Large intestine (tissue), 12 donors: ENCODE data around the gene SMPDL3B. TPM values are rescaled to one million over a fixed set of nuclear protein-coding genes. Genes with fewer than 3 reads are reported as not detected.

Experiments used
- DNase-seq, 2 donors: peaks; one replicate each; pipeline versions ENCODE4 v3.0.0 to v3.0.0-alpha.2; 2013
- H3K27ac ChIP-seq: one replicate; pipeline ENCODE4 v1.5.1; 2013; ENCODE audit warnings: low read length
- H3K27me3 ChIP-seq: 2 replicates; pipeline ENCODE4 v1.6.1; 2013; ENCODE audit warnings: low read length; ENCODE audit not compliant: control insufficient read depth, insufficient read depth
- H3K36me3 ChIP-seq: 2 replicates; pipeline ENCODE4 v1.6.1; 2013; ENCODE audit warnings: low read length; ENCODE audit not compliant: control insufficient read depth, insufficient read depth
- H3K4me1 ChIP-seq: one replicate; pipeline ENCODE4 v1.6.1; 2013; ENCODE audit warnings: low read length; ENCODE audit not compliant: control insufficient read depth, insufficient read depth
- H3K4me3 ChIP-seq: one replicate; pipeline ENCODE4 v1.5.1; 2013; ENCODE audit warnings: low read length
- H3K9me3 ChIP-seq: one replicate; pipeline ENCODE4 v1.6.1; 2013; ENCODE audit warnings: mild to moderate bottlenecking, low read depth, low read length, moderate library complexity; ENCODE audit not compliant: control insufficient read depth
- WGBS: methylation state at CpG from one replicate; pipeline ENCODE4 v1.1.5; 2013; ENCODE audit warnings: low lambda C conversion rate; ENCODE audit not compliant: insufficient coverage; 5-methylcytosine and 5-hydroxymethylcytosine counted together
- long read RNA-seq, 11 donors: transcript quantifications; one replicate each; lab custom pipeline, GENCODE V29; 2026
- polyA plus RNA-seq: library from polyadenylated mRNA; unstranded; fragments of 120-200 nt; gene quantifications from one replicate; pipeline ENCODE4 v1.2.1, GENCODE V29; 2013

The SMPDL3B gene, protein sequence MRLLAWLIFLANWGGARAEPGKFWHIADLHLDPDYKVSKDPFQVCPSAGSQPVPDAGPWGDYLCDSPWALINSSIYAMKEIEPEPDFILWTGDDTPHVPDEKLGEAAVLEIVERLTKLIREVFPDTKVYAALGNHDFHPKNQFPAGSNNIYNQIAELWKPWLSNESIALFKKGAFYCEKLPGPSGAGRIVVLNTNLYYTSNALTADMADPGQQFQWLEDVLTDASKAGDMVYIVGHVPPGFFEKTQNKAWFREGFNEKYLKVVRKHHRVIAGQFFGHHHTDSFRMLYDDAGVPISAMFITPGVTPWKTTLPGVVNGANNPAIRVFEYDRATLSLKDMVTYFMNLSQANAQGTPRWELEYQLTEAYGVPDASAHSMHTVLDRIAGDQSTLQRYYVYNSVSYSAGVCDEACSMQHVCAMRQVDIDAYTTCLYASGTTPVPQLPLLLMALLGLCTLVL
- 17.0 TPM for polyA plus RNA-seq
- long read RNA-seq, donor 1, partial matches to known transcripts: 0 of 4 reads
- long read RNA-seq, donor 1, other reads (novel, unspliced or antisense): 0 of 4 reads
- long read RNA-seq, donor 2, transcript SMPDL3B-202 (8 exons, 1,878 nt): major isoform, 15 of 38 reads
- long read RNA-seq, donor 2, partial matches to known transcripts: 23 of 38 reads
- long read RNA-seq, donor 2, other reads (novel, unspliced or antisense): 0 of 38 reads
- long read RNA-seq, donor 3: 0 reads
- long read RNA-seq, donor 4: 0 reads
- long read RNA-seq, donor 5, partial matches to known transcripts: 0 of 1 reads
- long read RNA-seq, donor 5, other reads (novel, unspliced or antisense): 0 of 1 reads
- long read RNA-seq, donor 6, transcript SMPDL3B-202 (8 exons, 1,878 nt): major isoform, 7 of 8 reads
- long read RNA-seq, donor 6, partial matches to known transcripts: 0 of 8 reads
- long read RNA-seq, donor 6, other reads (novel, unspliced or antisense): 0 of 8 reads
- long read RNA-seq, donor 7, partial matches to known transcripts: 6 of 7 reads
- long read RNA-seq, donor 7, other reads (novel, unspliced or antisense): 0 of 7 reads
- long read RNA-seq, donor 8, transcript SMPDL3B-202 (8 exons, 1,878 nt): major isoform, 10 of 20 reads
- long read RNA-seq, donor 8, partial matches to known transcripts: 10 of 20 reads
- long read RNA-seq, donor 8, other reads (novel, unspliced or antisense): 0 of 20 reads
- long read RNA-seq, donor 9, partial matches to known transcripts: 5 of 9 reads
- long read RNA-seq, donor 9, other reads (novel, unspliced or antisense): 0 of 9 reads
- long read RNA-seq, donor 10, transcript SMPDL3B-202 (8 exons, 1,878 nt): major isoform, 8 of 14 reads
- long read RNA-seq, donor 10, partial matches to known transcripts: 6 of 14 reads
- long read RNA-seq, donor 10, other reads (novel, unspliced or antisense): 0 of 14 reads
- long read RNA-seq, donor 11, partial matches to known transcripts: 0 of 4 reads
- long read RNA-seq, donor 11, other reads (novel, unspliced or antisense): 0 of 4 reads

DNA sequence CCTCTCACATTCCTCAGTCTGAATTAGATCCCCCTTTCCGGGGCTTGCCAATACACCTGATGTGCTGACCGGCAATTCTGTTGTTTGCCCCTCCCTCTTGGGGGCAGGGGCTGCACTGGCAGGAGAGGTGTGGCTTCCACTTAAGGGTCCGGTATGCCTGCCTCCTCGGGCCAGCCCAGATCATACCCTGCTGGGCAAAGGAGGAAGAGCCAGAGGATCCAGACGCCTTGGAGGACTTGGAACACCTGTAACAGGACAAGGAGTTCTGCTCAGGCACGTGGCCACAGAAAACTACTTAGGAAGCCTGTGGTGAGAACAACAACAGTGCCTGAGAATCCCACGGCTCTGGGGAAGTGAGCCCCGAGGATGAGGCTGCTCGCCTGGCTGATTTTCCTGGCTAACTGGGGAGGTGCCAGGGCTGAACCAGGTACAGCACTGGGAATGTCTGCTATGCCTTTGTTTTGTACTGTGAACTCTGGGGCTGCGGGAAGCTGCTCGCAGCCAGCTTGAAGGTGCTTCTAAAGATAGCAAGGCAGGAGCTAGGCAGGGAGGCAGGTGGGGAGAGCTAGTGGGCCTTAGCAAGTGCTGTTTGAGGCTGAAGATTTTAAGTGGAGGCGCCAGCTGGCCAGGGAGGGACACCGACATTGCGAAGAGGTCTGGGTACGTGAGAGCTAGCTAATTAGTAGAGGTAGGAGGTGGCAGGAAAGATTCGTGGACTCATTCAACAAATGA is at the start of gene SMPDL3B:
SMPDL3B (plus strand) TSS at position 183 of the 732 bp plus-strand sequence; CDS start at position 367, 184 bp downstream.
- H3K4me3 ChIP-seq: peak within 1 kb of the TSS; percentile 36
- H3K27ac ChIP-seq: peak within 1 kb of the TSS; percentile 61
- DNase-seq: peak; percentile 68 to 83
- peaks cover 8% of the 10 kb centered on the region for H3K4me1 ChIP-seq
- WGBS: no CpG with 5 or more reads among the region's 16 CpGs
- no peaks in the 10 kb centered on the region for H3K36me3 ChIP-seq
- no peaks in the 10 kb centered on the region for H3K9me3 ChIP-seq
- no peaks in the 10 kb centered on the region for H3K27me3 ChIP-seq

DNA sequence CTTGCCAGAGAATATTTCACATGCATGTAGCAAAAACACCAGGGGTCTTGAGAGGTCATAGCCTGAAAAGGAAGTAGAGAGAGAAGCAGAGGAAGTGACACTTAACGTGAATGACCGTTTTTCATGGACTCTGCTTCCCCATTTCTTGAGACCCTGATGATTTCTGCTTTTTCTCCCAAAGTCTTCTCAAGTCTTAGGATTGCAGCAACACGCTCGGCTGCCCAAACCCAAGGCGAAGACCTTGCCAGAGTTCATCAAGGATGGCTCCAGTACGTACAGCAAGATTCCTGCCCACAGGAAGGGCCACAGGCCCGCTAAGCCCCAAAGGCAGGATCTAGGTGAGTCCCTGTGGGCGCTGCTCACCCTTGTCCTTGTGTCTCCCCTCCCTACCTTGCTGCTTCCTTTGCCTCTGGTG is 49.7 kb upstream of the SMPDL3B start:
- peak overlapping the region; percentile 43 for H3K27ac ChIP-seq
- H3K9me3 ChIP-seq: no peaks in the 10 kb centered on the region
- WGBS: no CpG with 5 or more reads among the region's 8 CpGs
- no peak for DNase-seq
- no peaks in the 10 kb centered on the region for H3K4me1 ChIP-seq
- no peak overlapping the region for H3K4me3 ChIP-seq
- H3K36me3 ChIP-seq: peaks cover 14% of the 10 kb centered on the region
- H3K27me3 ChIP-seq: no peaks in the 10 kb centered on the region

DNA sequence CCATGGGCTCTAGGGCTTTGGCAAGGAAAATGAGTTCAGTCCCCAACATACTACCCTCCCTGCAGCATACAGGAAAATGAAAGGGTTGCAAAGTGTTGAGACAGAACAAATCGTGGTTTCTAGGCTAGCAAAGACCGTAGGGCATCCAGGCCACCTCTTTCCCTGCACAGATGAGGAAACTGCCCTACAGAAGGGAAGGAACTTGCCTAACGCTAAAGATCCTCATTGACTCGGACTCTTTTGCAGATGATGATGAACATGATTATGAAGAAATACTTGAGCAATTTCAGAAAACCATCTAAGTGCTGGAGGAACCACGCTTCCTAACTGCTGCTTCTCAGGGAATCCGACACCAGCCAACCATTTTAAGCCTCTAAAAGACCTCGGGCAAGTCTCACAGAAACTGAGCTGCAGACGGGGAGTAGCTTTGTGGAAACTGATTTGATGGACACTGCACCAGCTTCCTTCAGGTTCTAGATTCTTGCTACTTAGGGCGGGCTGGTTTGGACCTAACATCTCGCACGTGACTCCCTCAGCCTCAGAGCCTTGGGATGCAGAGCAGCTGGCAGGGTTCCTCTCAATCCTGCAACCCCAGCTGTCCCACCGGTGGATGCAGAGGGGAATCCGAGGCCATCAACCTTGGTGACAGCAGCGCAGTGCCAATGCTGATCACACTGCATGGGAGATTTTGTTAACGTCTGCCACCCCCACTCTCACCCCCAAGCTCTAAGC is 49.0 kb upstream of the SMPDL3B start:
- WGBS: no CpG with 5 or more reads among the region's 15 CpGs
- no peaks in the 10 kb centered on the region for H3K9me3 ChIP-seq
- DNase-seq: no peak
- no peaks in the 10 kb centered on the region for H3K4me1 ChIP-seq
- H3K27ac ChIP-seq: peak overlapping the region; percentile 43
- peaks cover 14% of the 10 kb centered on the region for H3K36me3 ChIP-seq
- H3K27me3 ChIP-seq: no peaks in the 10 kb centered on the region
- no peak overlapping the region for H3K4me3 ChIP-seq

DNA sequence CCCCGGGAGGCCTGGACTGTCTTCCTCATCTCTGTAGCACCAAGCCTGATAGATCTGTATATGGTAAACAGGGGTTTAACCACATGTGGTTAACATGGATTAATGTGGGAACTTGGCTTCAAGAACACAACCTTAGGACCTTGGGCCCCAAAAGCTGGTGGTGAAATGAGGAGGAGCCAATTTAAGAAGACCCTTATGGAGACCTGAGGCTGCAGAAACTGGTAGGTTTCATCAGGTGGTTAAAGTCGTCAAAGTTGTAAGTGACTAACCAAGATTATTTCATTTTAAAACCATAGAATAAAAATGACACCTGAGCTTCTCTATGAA is 48.5 kb upstream of the SMPDL3B start:
- peaks cover 14% of the 10 kb centered on the region for H3K36me3 ChIP-seq
- H3K9me3 ChIP-seq: no peaks in the 10 kb centered on the region
- DNase-seq: no peak
- no peak overlapping the region for H3K27ac ChIP-seq
- no peaks in the 10 kb centered on the region for H3K4me1 ChIP-seq
- no peaks in the 10 kb centered on the region for H3K27me3 ChIP-seq
- WGBS: no CpG with 5 or more reads among the region's 2 CpGs
- H3K4me3 ChIP-seq: no peak overlapping the region

DNA sequence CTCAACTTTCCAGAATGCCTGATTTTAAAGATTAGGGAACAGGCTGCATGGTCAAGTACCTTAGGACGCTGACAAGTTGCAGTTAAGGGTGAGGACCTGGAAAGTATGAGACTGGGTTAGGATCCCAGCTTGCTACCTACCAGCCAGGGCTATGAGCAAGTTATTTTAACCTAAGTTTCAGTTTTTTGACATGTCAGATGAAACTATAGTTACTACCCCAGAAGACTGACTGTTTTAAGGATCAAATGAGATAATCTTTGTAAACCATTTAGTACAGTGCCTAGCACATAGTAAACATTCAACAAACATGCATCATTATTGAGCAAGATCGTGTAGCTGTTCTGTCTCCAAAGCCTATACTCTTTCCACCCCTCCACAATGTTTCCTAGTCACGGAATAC is 48.1 kb upstream of the SMPDL3B start:
- H3K4me1 ChIP-seq: no peaks in the 10 kb centered on the region
- no peak for DNase-seq
- no CpG with 5 or more reads among the region's 3 CpGs for WGBS

DNA sequence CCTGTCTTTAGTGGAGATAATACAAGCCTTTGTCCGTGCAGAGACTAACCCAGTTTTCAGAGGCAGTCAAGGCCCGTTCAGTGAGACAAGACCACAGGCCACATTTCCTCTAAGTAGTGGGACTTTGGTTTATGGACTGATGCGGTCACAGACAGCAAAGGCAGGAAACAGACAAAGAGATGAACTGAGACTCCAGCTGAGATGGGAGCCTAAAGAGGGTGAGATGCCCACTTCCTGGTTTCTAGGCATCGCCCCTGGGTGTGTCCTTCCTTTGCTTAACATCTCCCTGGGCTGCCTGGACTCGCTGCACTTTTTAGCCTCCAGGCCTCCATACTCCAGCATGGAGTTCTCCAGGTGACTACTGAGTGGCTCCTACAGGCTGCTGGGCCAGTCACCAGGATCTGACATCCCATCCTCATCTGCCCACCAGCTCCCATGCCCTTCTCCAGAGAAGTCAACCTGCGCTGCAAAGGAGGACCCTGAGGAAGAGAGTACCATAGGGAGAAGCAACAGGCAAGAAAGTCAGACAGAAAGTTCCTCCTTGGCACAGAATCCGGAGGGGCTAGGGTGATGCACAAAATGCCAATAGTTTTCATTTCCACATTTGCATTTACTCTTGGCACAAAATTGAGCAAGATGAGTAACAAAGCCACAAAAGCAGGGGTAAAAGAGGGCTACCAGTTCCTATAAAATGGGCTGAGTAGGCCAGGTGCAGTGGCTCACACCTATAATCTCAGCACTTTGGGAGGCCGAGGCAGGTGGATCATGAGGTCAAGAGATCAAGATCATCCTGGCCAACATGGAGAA is 47.4 kb upstream of the SMPDL3B start:
- H3K27me3 ChIP-seq: no peaks in the 10 kb centered on the region
- H3K4me3 ChIP-seq: no peak overlapping the region
- 100% methylated on average over 1 of the region's 8 CpGs for whole genome bisulfite sequencing
- no peaks in the 10 kb centered on the region for H3K9me3 ChIP-seq
- DNase-seq: no peak
- H3K4me1 ChIP-seq: no peaks in the 10 kb centered on the region
- H3K36me3 ChIP-seq: peaks cover 24% of the 10 kb centered on the region
- H3K27ac ChIP-seq: peak overlapping the region; percentile 31

More for the DNA sequence above, 48.1 kb upstream of the SMPDL3B start:
- no peaks in the 10 kb centered on the region for H3K9me3 ChIP-seq
- no peak overlapping the region for H3K4me3 ChIP-seq
- no peaks in the 10 kb centered on the region for H3K27me3 ChIP-seq
- peak overlapping the region; percentile 31 for H3K27ac ChIP-seq
- H3K36me3 ChIP-seq: peaks cover 17% of the 10 kb centered on the region

DNA sequence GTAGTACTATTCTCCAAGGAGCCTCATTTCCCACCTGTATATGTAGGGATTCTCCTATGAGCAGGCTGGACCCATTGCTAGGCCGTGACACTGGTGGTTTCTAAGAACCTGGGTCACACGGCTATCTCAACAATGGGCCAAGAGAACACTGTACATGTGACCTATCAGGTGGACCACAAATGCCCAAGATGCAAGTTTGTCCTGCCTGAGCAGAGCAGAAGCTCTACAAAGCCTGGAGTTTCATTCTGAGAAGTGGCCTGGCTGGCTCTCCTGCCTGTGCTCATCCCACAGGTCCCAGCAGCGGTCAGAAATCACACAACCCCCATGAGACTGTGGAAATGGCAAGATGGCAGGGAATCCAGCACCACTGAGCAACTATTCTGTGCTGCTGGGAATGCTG is 45.3 kb upstream of the SMPDL3B start:
- no CpG with 5 or more reads among the region's 3 CpGs for WGBS
- H3K4me3 ChIP-seq: no peak overlapping the region
- no peak for DNase-seq
- H3K27ac ChIP-seq: no peak overlapping the region
- no peaks in the 10 kb centered on the region for H3K9me3 ChIP-seq
- H3K4me1 ChIP-seq: no peaks in the 10 kb centered on the region
- peaks cover 44% of the 10 kb centered on the region for H3K36me3 ChIP-seq
- H3K27me3 ChIP-seq: no peaks in the 10 kb centered on the region

DNA sequence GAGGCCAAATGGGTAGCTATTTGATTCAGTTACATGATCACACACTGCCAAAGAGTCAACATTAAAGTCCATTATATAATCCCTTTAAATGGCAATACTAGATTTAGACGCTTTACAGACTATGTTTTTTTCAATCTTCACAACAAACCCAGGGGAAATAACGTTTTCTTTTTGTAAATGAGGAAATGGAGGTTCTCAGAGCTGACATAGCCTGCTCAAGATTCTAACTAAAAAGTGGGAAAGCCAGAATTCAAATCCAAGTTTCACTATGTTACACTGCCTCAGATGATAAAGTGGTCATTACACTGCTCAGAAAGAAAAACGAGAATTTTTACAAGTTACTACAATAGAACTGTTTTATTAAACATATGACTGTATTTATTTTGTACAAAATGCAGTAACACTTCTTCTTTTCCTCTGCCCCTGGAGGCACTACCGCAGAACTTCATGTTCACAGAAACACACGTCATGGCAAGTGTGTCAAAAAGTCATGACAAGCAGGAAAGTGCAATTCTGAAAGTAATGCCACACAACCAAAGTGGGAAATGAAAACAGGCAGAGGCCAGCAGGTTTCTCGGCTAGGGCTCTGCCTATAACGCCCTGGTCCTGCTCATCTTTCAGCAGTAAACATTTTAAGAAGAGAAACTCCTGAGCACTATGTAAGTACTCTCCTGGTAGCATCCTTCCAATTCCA is 43.5 kb upstream of the SMPDL3B start:
- DNase-seq: no peak
- Histone ChIP-seq H3K9me3 (no peaks in the 10 kb centered on the region), H3K36me3 (peaks cover 58% of the 10 kb centered on the region), H3K27ac (no peak overlapping the region), H3K4me3 (no peak overlapping the region), H3K4me1 (no peaks in the 10 kb centered on the region), H3K27me3 (no peaks in the 10 kb centered on the region)
- WGBS: 88% methylated on average over 3 of the region's 7 CpGs
